GM12891 (cell line): ENCODE results near the gene DNM3.

Source experiments
- POLR2A ChIP-seq: IDR thresholded peaks from 2 replicates; pipeline ENCODE4 v1.6.1; 2011; ENCODE audit warnings: low read depth, low read length, control low read depth
- POLR2AphosphoS5 ChIP-seq: IDR thresholded peaks from 2 replicates; pipeline ENCODE4 v1.6.1; 2011; ENCODE audit warnings: low read depth, low read length, control low read depth
- SPI1 ChIP-seq: IDR thresholded peaks from 2 replicates; pipeline ENCODE4 v1.6.1; 2011; ENCODE audit warnings: low read depth, low read length, control low read depth
- TAF1 ChIP-seq: IDR thresholded peaks from 2 replicates; pipeline ENCODE4 v1.6.1; 2011; ENCODE audit warnings: low read depth, low read length, control low read depth

DNA sequence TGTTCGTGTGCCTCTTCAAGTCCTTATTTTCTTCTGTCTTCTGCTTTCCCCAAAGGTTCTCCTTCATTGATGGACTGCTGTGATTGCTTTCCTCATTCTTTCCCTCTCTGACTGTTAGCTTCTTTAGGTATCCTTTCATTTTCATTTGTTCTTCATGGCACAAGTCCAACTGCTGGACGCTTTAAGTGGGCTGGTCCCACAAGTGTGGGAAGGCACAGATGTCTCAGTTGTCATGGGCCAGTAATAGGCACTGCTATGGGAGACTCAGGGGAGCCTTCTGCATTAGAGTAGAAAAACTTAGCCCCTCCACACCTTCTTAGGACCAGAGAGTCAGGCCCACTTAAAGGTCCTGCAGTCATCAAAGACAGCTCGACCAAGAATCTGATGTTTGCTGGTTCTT is 456.8 kb downstream of the DNM3 start:
- no peak for TF ChIP-seq TAF1
- no peak for TF ChIP-seq POLR2A
- no peak for TF ChIP-seq POLR2AphosphoS5
- TF ChIP-seq SPI1: no peak
